A673 (cell line): ENCODE measurements around the gene CCDC12. TPM values are rescaled to one million over a fixed set of nuclear protein-coding genes. Genes with fewer than 3 reads are reported as not detected.

Source experiments
- BruUV-seq: library from RNA; stranded (reverse); fragments of 400-500 nt; replicated peaks from 2 replicates; lab custom pipeline; 2021; lab: Mats Ljungman, UMichigan
- CTCF ChIA-PET: fragments of 300-600 bp; sonication (Branson Sonifier 250); formaldehyde crosslinking; loops from one replicate; lab custom pipeline; 2022; ENCODE audit warnings: antibody characterized with exemption; lab: Charles Lee
- POLR2A ChIA-PET: fragments of 300-600 bp; sonication (Branson Sonifier 250); formaldehyde crosslinking; loops from one replicate; lab custom pipeline; 2022; ENCODE audit warnings: antibody characterized with exemption; ENCODE audit not compliant: low non-redundant PET; lab: Charles Lee
- DNase-seq: peaks from one replicate; pipeline ENCODE4 v3.0.0-alpha.2; 2015; ENCODE audit warnings: low spot score
- H3K27ac ChIP-seq: fragments of 200-600 bp; sonication (generic); 2 replicates; pipeline ENCODE4 v1.5.1; 2016; ENCODE audit warnings: mixed run types, low read depth, mild to moderate bottlenecking, mixed read lengths, antibody characterized with exemption, low read length; ENCODE audit not compliant: poor library complexity, severe bottlenecking
- H3K27me3 ChIP-seq: fragments of 200-600 bp; sonication (generic); replicated peaks from 2 replicates; pipeline ENCODE4 v1.6.1; 2017; ENCODE audit warnings: mixed run types, low read depth, mild to moderate bottlenecking, mixed read lengths, antibody characterized with exemption, low read length; ENCODE audit not compliant: insufficient read depth, poor library complexity
- H3K36me3 ChIP-seq: fragments of 200-600 bp; sonication (generic); 2 replicates; pipeline ENCODE4 v1.6.1; 2016; ENCODE audit warnings: mixed run types, mild to moderate bottlenecking, mixed read lengths, antibody characterized with exemption, low read length; ENCODE audit not compliant: insufficient read depth, poor library complexity, severe bottlenecking
- H3K4me1 ChIP-seq: fragments of 200-600 bp; sonication (generic); 2 replicates; pipeline ENCODE4 v1.6.1; 2017; ENCODE audit warnings: mixed run types, mild to moderate bottlenecking, mixed read lengths, antibody characterized with exemption, low read length; ENCODE audit not compliant: insufficient read depth, poor library complexity, severe bottlenecking
- H3K4me3 ChIP-seq: fragments of 200-600 bp; sonication (generic); 2 replicates; pipeline ENCODE4 v1.5.1; 2016; ENCODE audit warnings: low read depth, mixed run types, mild to moderate bottlenecking, mixed read lengths, low read length; ENCODE audit not compliant: poor library complexity, severe bottlenecking
- H3K9me3 ChIP-seq: fragments of 200-600 bp; sonication (generic); 2 replicates; pipeline ENCODE4 v1.6.1; 2016; ENCODE audit warnings: mixed run types, low read depth, mild to moderate bottlenecking, mixed read lengths, antibody characterized with exemption, low read length; ENCODE audit not compliant: poor library complexity, severe bottlenecking
- EZH2 ChIP-seq: fragments of 200-600 bp; sonication (generic); IDR thresholded peaks from 2 replicates; pipeline ENCODE4 v1.6.1; 2017; ENCODE audit warnings: borderline replicate concordance, low read depth, mild to moderate bottlenecking, mixed read lengths, antibody characterized with exemption, low read length; ENCODE audit not compliant: poor library complexity, severe bottlenecking
- intact Hi-C: fragments of 100-400 bp; cut with micrococcal nuclease; formaldehyde crosslinking; loops from one replicate; pipeline ENCODE4 v1.10.0; 2022; ENCODE audit not compliant: unreplicated experiment
- total RNA-seq: library from RNA; stranded (reverse); gene quantifications from 2 replicates; pipeline ENCODE4 v1.2.3, GENCODE V29; 2021
- TF ChIP-seq, protein P1 (sequence below): fragments of 300-800, 200-600 bp; sonication (generic); conservative IDR thresholded peaks from 2 replicates; pipeline ENCODE4 v1.5.1; 2017; ENCODE audit warnings: low read depth, mild to moderate bottlenecking, antibody characterized with exemption, low read length, moderate library complexity, mixed read lengths

Gene CCDC12
- total RNA-seq, 1 experiment from 2014 or later, result 28.2 TPM

DNA sequence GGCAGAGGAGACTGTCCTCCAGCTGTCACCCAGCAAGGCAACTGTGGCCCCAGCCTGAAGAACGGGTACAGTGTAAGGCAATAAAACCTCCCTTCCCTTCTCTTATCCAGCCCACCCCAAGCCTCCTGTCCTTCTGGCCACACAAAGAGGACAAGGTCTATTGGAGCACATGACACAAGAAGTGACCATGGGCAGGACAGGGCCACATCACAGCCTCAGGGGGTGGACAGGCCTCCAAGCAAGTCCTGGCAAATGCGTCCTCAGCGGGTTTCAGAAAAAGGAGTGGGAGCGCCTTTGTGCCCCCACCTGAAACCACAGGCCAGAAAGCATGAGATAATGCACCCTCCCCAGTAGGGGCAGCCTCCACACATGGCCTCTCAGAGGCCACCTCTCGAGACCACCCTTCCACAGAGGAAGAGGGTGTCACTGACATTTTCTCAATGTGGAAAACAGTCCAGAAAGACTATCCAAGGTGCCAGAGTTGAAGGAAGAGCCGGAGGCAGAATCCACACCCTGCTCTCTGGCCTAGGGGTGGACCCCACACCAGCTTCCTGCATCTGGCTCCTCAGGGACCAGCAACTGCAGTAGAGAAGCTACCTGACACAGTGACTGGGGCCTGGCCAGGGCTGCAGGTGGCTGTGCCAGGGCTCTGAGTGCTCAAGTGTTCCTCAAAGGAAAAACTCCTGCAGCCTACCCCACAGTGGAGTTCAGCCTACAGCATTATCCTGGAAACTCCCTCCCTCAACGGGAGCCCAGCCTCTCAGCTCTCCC is 43.9 kb downstream of the CCDC12 start:
- ChIA-PET POLR2A (no interaction called here), CTCF (no interaction called here)
- H3K4me3 ChIP-seq, result no peak overlapping the region

DNA sequence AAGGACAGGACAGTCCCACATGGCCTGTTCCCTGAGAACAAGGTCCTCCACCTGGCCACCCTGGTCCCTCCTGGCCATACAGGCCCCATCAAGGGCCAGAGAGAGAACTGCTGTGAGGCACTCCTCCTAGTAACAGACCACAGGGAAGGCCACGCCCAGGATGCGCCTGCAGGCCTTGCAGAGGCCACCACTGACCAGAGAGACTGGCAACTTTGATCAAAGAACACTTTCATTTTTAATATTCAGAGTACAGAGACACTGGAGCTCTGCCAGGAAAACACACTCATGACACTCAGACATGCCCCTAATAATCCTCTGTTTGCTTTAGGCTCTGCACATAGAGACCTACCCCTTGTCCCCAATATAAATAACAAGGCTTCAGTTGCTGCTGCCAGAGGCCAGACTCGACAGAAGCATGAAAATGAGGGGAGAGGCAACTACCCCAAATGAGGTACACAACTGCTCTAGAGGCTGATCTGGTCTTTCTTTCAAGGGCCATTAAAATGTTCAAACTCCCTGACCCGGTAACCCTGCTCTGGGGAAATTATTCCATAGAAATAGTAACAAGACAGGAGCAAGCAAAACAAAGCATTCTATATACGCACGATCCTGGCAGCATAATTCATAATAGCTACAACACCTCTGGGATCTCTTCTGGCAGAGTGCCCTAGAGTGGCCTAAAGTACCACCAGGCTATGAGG is 44.8 kb downstream of the CCDC12 start:
- Histone ChIP-seq H3K9me3 (no peaks in the 10 kb centered on the region), H3K27me3 (no peaks in the 10 kb centered on the region), H3K27ac (no peak overlapping the region), H3K4me3 (no peak overlapping the region), H3K4me1 (peaks cover 6% of the 10 kb centered on the region), H3K36me3 (peaks cover 5% of the 10 kb centered on the region)
- intact Hi-C loops, result no loop called here
- TF ChIP-seq EZH2, result no peak
- TF ChIP-seq, protein P1, sequence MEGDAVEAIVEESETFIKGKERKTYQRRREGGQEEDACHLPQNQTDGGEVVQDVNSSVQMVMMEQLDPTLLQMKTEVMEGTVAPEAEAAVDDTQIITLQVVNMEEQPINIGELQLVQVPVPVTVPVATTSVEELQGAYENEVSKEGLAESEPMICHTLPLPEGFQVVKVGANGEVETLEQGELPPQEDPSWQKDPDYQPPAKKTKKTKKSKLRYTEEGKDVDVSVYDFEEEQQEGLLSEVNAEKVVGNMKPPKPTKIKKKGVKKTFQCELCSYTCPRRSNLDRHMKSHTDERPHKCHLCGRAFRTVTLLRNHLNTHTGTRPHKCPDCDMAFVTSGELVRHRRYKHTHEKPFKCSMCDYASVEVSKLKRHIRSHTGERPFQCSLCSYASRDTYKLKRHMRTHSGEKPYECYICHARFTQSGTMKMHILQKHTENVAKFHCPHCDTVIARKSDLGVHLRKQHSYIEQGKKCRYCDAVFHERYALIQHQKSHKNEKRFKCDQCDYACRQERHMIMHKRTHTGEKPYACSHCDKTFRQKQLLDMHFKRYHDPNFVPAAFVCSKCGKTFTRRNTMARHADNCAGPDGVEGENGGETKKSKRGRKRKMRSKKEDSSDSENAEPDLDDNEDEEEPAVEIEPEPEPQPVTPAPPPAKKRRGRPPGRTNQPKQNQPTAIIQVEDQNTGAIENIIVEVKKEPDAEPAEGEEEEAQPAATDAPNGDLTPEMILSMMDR, result no peak
- ChIA-PET CTCF (no interaction called here), POLR2A (no interaction called here)
- BruUV-seq, result no TSS peak
- no peak for DNase-seq

More for the DNA sequence above, 43.9 kb downstream of the CCDC12 start:
- peaks cover 2% of the 10 kb centered on the region for H3K36me3 ChIP-seq
- no peaks in the 10 kb centered on the region for H3K9me3 ChIP-seq
- TF ChIP-seq EZH2, result no peak
- TF ChIP-seq, protein P1, result no peak
- intact Hi-C loops, result no loop called here
- no peak for DNase-seq
- H3K27ac ChIP-seq, result no peak overlapping the region
- H3K27me3 ChIP-seq, result no peaks in the 10 kb centered on the region
- no TSS peak for BruUV-seq
- peaks cover 6% of the 10 kb centered on the region for H3K4me1 ChIP-seq

DNA sequence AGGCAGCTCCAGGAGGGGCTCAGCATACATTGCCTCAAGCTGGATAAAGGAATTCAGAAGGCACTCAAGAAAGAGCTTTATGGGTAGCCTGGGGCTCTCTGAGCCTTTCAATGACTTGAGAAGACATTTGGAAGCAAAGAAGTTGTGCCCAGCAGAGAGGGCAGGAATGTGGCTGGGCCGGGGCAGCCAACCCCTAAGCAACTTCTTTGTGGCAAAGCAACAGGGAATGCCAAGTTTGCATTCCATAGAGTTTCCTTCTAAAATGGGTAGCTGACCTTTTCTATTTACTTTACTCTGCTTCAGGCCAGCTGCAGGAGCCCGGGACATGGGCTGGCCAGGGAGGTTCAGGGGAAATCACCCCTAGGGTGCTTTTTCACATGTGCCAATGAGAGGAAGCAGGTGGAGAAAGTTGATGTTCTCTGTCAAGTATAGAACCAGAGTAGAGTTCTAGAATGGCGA is 45.6 kb downstream of the CCDC12 start:
- ChIA-PET POLR2A (no interaction called here), CTCF (no interaction called here)
- H3K4me3 ChIP-seq, result no peak overlapping the region
- DNase-seq, result no peak
- no peaks in the 10 kb centered on the region for H3K9me3 ChIP-seq
- H3K36me3 ChIP-seq, result peaks cover 3% of the 10 kb centered on the region
- peaks cover 6% of the 10 kb centered on the region for H3K4me1 ChIP-seq
- TF ChIP-seq, protein P1, result no peak
- no peak for TF ChIP-seq EZH2
- H3K27ac ChIP-seq, result no peak overlapping the region
- BruUV-seq, result no TSS peak
- intact Hi-C loops, result no loop called here
- no peaks in the 10 kb centered on the region for H3K27me3 ChIP-seq
